Measurements from ENCODE around the gene COQ10A.
A peak's percentile ranks its signal among the peaks of the same experiment; 100 is the strongest.

Gene COQ10A

DNA sequence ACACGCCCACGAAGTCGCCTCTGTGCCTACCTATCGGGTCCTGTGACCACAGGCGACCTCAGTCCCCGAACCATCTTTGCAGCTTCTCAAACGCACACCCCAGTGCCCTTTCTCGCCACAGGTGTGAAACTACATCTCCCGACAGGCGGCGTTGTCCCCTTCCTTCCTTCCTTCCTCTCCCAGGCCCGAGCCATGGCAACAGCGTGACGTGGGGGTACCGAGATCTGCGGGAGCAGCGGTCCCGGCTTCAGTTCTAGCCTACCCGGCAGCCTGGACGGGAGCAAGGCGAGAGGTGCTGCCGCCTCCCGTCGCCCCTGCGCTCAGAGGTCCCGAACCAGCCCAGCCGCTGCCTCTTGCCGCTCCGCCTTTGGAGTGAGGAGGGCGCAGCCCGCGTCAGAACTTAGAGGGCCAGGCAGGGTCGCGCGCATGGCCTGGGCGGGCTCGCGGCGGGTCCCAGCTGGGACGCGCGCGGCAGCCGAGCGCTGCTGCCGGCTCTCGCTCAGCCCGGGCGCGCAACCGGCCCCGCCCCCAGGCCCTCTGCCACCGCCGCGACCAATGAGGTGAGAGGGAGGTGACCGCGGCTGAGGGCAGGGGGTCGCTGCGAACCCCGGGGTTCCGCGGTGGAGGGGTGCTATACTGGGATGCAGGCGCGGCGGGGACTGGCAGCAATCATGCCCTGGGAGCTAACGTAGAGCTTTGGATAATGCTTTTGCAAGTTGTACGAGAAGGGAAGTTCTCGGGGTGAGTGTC lies at the start of gene COQ10A:
TSS of gene COQ10A (plus strand) at position 250 of the 750 bp plus-strand sequence. CDS start at position 427, 177 bp downstream.
- Histone ChIP-seq H3K4me1 (ENCODE audit: low read depth, poor library complexity, severe bottlenecking) (peaks cover 16% of the 10 kb centered on the region), H2AFZ (ENCODE audit: low read depth) (peak within 1 kb of the TSS; percentile 90), H3K27ac (peak within 1 kb of the TSS; percentile 59), H4K20me1 (ENCODE audit: insufficient read depth) (no peaks in the 10 kb centered on the region), H3K4me2 (peak within 1 kb of the TSS; percentile 58), H3K9ac (peak within 1 kb of the TSS; percentile 62), H3K4me3 (IDR thresholded peaks at IDR 0.05; ENCODE audit: insufficient read depth, low read depth, low read length) (peak within 1 kb of the TSS; percentile 69), H3K79me2 (ENCODE audit: insufficient read depth, low read depth) (no peaks in the 10 kb centered on the region), H3K27me3 (ENCODE audit: insufficient read depth, low read depth) (no peaks in the 10 kb centered on the region), H3K36me3 (ENCODE audit: insufficient read depth) (no peaks in the 10 kb centered on the region)
- TF ChIP-seq, protein P1, sequence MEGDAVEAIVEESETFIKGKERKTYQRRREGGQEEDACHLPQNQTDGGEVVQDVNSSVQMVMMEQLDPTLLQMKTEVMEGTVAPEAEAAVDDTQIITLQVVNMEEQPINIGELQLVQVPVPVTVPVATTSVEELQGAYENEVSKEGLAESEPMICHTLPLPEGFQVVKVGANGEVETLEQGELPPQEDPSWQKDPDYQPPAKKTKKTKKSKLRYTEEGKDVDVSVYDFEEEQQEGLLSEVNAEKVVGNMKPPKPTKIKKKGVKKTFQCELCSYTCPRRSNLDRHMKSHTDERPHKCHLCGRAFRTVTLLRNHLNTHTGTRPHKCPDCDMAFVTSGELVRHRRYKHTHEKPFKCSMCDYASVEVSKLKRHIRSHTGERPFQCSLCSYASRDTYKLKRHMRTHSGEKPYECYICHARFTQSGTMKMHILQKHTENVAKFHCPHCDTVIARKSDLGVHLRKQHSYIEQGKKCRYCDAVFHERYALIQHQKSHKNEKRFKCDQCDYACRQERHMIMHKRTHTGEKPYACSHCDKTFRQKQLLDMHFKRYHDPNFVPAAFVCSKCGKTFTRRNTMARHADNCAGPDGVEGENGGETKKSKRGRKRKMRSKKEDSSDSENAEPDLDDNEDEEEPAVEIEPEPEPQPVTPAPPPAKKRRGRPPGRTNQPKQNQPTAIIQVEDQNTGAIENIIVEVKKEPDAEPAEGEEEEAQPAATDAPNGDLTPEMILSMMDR (conservative IDR thresholded peaks at IDR 0.05; ENCODE audit: low read depth, low read length) = peak; percentile 96

- Histone ChIP-seq H3K9ac (no peak overlapping the region), H3K4me2 (no peak overlapping the region), H2AFZ (ENCODE audit: low read depth) (no peak overlapping the region), H3K27me3 (ENCODE audit: insufficient read depth, low read depth) (no peaks in the 10 kb centered on the region), H4K20me1 (ENCODE audit: insufficient read depth) (no peaks in the 10 kb centered on the region), H3K36me3 (ENCODE audit: insufficient read depth) (no peaks in the 10 kb centered on the region), H3K27ac (no peak overlapping the region), H3K4me1 (ENCODE audit: low read depth, poor library complexity, severe bottlenecking) (peaks cover 30% of the 10 kb centered on the region), H3K4me3 (IDR thresholded peaks at IDR 0.05; ENCODE audit: insufficient read depth, low read depth, low read length) (no peak overlapping the region), H3K79me2 (ENCODE audit: insufficient read depth, low read depth) (peaks cover 9% of the 10 kb centered on the region; the same call in 1 of the 2 replicates)
- TF ChIP-seq, protein P1 (conservative IDR thresholded peaks at IDR 0.05; ENCODE audit: low read depth, low read length) = no peak
Measured at GRCh38 chr12:56219840-56220239, 46.9 kb upstream of the COQ10A start.

- no peak overlapping the region for H3K4me3 ChIP-seq (IDR thresholded peaks at IDR 0.05; ENCODE audit: insufficient read depth, low read depth, low read length)
- H3K79me2 ChIP-seq (ENCODE audit: insufficient read depth, low read depth) = peaks cover 9% of the 10 kb centered on the region; the same call in 1 of the 2 replicates
- no peak overlapping the region for H3K27ac ChIP-seq
- TF ChIP-seq, protein P1 (conservative IDR thresholded peaks at IDR 0.05; ENCODE audit: low read depth, low read length) = no peak
- H3K4me2 ChIP-seq = peak overlapping the region; percentile 80
- peaks cover 30% of the 10 kb centered on the region for H3K4me1 ChIP-seq (ENCODE audit: low read depth, poor library complexity, severe bottlenecking)
- no peaks in the 10 kb centered on the region for H3K36me3 ChIP-seq (ENCODE audit: insufficient read depth)
- no peaks in the 10 kb centered on the region for H3K27me3 ChIP-seq (ENCODE audit: insufficient read depth, low read depth)
- peak overlapping the region; percentile 75; the same call in 1 of the 2 replicates for H3K9ac ChIP-seq
- H4K20me1 ChIP-seq (ENCODE audit: insufficient read depth) = no peaks in the 10 kb centered on the region
- H2AFZ ChIP-seq (ENCODE audit: low read depth) = peak overlapping the region; percentile 95; the same call in 1 of the 2 replicates
Measured at GRCh38 chr12:56220611-56221231, 46.0 kb upstream of the COQ10A start.

GRCh38 chr12:56221232-56221756 lies 45.4 kb upstream of the COQ10A start:
- TF ChIP-seq, protein P1 (conservative IDR thresholded peaks at IDR 0.05; ENCODE audit: low read depth, low read length) = no peak
- peaks cover 30% of the 10 kb centered on the region for H3K4me1 ChIP-seq (ENCODE audit: low read depth, poor library complexity, severe bottlenecking)
- H3K79me2 ChIP-seq (ENCODE audit: insufficient read depth, low read depth) = peaks cover 9% of the 10 kb centered on the region; the same call in 1 of the 2 replicates
- peak overlapping the region; percentile 80 for H3K4me2 ChIP-seq
- peak overlapping the region; percentile 95 for H2AFZ ChIP-seq (ENCODE audit: low read depth)
- H3K27me3 ChIP-seq (ENCODE audit: insufficient read depth, low read depth) = no peaks in the 10 kb centered on the region
- H3K36me3 ChIP-seq (ENCODE audit: insufficient read depth) = no peaks in the 10 kb centered on the region
- no peaks in the 10 kb centered on the region for H4K20me1 ChIP-seq (ENCODE audit: insufficient read depth)
- H3K4me3 ChIP-seq (IDR thresholded peaks at IDR 0.05; ENCODE audit: insufficient read depth, low read depth, low read length) = peak overlapping the region; percentile 88
- peak overlapping the region; percentile 75 for H3K9ac ChIP-seq
- peak overlapping the region; percentile 34 for H3K27ac ChIP-seq
